ENCODE data around the gene CD74. TPM values are rescaled to one million over a fixed set of nuclear protein-coding genes. Genes with fewer than 3 reads are reported as not detected.

CD74 gene
- total RNA-seq, 1 donor from 2014 or later: 1.1 TPM

GRCh38 chr5:150364004-150364403 is 48.7 kb downstream of the CD74 start:
- TF ChIP-seq CTCF (IDR thresholded peaks at IDR 0.05; ENCODE audit: insufficient read depth, low read length, severe bottlenecking): no peak
- Histone ChIP-seq H3K4me3 (ENCODE audit: low read depth, low read length) (no peak overlapping the region), H3K27me3 (ENCODE audit: control insufficient read depth, insufficient read depth, low read length) (no peaks in the 10 kb centered on the region), H3K36me3 (ENCODE audit: control insufficient read depth, insufficient read depth, low read length) (peaks cover 28% of the 10 kb centered on the region)
- FAIRE-seq: no peak
- DNase-seq (ENCODE audit: low read depth): no peak

GRCh38 chr5:150363185-150363584 is 49.5 kb downstream of the CD74 start:
- FAIRE-seq (no peak), DNase-seq (ENCODE audit: low read depth) (no peak)
- Histone ChIP-seq H3K27me3 (ENCODE audit: control insufficient read depth, insufficient read depth, low read length) (no peaks in the 10 kb centered on the region), H3K4me3 (ENCODE audit: low read depth, low read length) (no peak overlapping the region), H3K36me3 (ENCODE audit: control insufficient read depth, insufficient read depth, low read length) (peaks cover 24% of the 10 kb centered on the region)
- TF ChIP-seq CTCF (IDR thresholded peaks at IDR 0.05; ENCODE audit: insufficient read depth, low read length, severe bottlenecking): no peak

GRCh38 chr5:150361301-150361700 is 51.4 kb downstream of the CD74 start:
- TF ChIP-seq CTCF (IDR thresholded peaks at IDR 0.05; ENCODE audit: insufficient read depth, low read length, severe bottlenecking): no peak
- DNase-seq (ENCODE audit: low read depth): no peak
- H3K36me3 ChIP-seq (ENCODE audit: control insufficient read depth, insufficient read depth, low read length): peaks cover 16% of the 10 kb centered on the region
- FAIRE-seq: no peak
- no peak overlapping the region for H3K4me3 ChIP-seq (ENCODE audit: low read depth, low read length)
- no peaks in the 10 kb centered on the region for H3K27me3 ChIP-seq (ENCODE audit: control insufficient read depth, insufficient read depth, low read length)

- no peaks in the 10 kb centered on the region for H3K27me3 ChIP-seq (ENCODE audit: control insufficient read depth, insufficient read depth, low read length)
- no peak for TF ChIP-seq CTCF (IDR thresholded peaks at IDR 0.05; ENCODE audit: insufficient read depth, low read length, severe bottlenecking)
- peak overlapping the region; percentile 65 for H3K4me3 ChIP-seq (ENCODE audit: low read depth, low read length)
- peak; percentile 54 for DNase-seq (ENCODE audit: low read depth)
- FAIRE-seq: no peak
- H3K36me3 ChIP-seq (ENCODE audit: control insufficient read depth, insufficient read depth, low read length): peaks cover 14% of the 10 kb centered on the region
Observed at GRCh38 chr5:150358261-150359095, 54.2 kb downstream of the CD74 start.

GRCh38 chr5:150357326-150358260 is 55.1 kb downstream of the CD74 start, which contains the start of gene TCOF1:
Gene TCOF1 (plus strand): TSS chr5:150357697. CDS start chr5:150357747, 50 bp downstream.
- FAIRE-seq (no peak), DNase-seq (ENCODE audit: low read depth) (peak; percentile 86)
- Histone ChIP-seq H3K36me3 (ENCODE audit: control insufficient read depth, insufficient read depth, low read length) (peaks cover 11% of the 10 kb centered on the region), H3K4me3 (ENCODE audit: low read depth, low read length) (peak within 1 kb of the TSS; percentile 65), H3K27me3 (ENCODE audit: control insufficient read depth, insufficient read depth, low read length) (no peaks in the 10 kb centered on the region)
- TF ChIP-seq CTCF (IDR thresholded peaks at IDR 0.05; ENCODE audit: insufficient read depth, low read length, severe bottlenecking): no peak

Data from bronchial epithelial cell (primary cell).